Loucy (cell line): Measurements from ENCODE around the gene DNM3.

ENCODE experiments used
- H2AFZ ChIP-seq: fragments of 200-600 bp; sonication (generic); 2 replicates; pipeline ENCODE4 v1.6.0; 2016; ENCODE audit warnings: antibody characterized with exemption, mild to moderate bottlenecking, low read length, moderate library complexity
- H3F3A ChIP-seq: fragments of 200-600 bp; 2 replicates; pipeline ENCODE4 v1.6.0; 2016; ENCODE audit warnings: antibody characterized with exemption, low read depth, mild to moderate bottlenecking
- H3K27me3 ChIP-seq: fragments of 200-600 bp; sonication (generic); 2 replicates; pipeline ENCODE4 v1.6.1; 2014; ENCODE audit warnings: low read length, mild to moderate bottlenecking; ENCODE audit not compliant: insufficient read depth, poor library complexity, severe bottlenecking
- H3K36me3 ChIP-seq: fragments of 200-600 bp; sonication (generic); 2 replicates; pipeline ENCODE4 v1.6.1; 2016; ENCODE audit warnings: low read length; ENCODE audit not compliant: insufficient read depth
- H3K4me1 ChIP-seq: fragments of 200-600 bp; sonication (generic); 2 replicates; pipeline ENCODE4 v1.5.1; 2014; ENCODE audit warnings: low read length, mild to moderate bottlenecking; ENCODE audit not compliant: insufficient read depth, poor library complexity, severe bottlenecking
- H3K4me2 ChIP-seq: fragments of 200-600 bp; sonication (generic); 2 replicates; pipeline ENCODE4 v1.6.0; 2014; ENCODE audit warnings: antibody characterized with exemption, low read length, low read depth, mild to moderate bottlenecking; ENCODE audit not compliant: poor library complexity, severe bottlenecking
- H3K4me3 ChIP-seq: fragments of 200-600 bp; sonication (generic); 2 replicates; pipeline ENCODE4 v1.5.1; 2014; ENCODE audit warnings: low read length, mild to moderate bottlenecking, mixed read lengths; ENCODE audit not compliant: poor library complexity, severe bottlenecking
- H3K79me2 ChIP-seq: fragments of 200-600 bp; sonication (generic); 2 replicates; pipeline ENCODE4 v1.6.1; 2014; ENCODE audit warnings: low read length; ENCODE audit not compliant: insufficient read depth
- H3K9ac ChIP-seq: fragments of 200-600 bp; sonication (generic); 2 replicates; pipeline ENCODE4 v1.6.0; 2014; ENCODE audit warnings: mild to moderate bottlenecking, low read depth, low read length, moderate library complexity; ENCODE audit not compliant: poor library complexity, severe bottlenecking
- H3K9me2 ChIP-seq: fragments of 200-600 bp; sonication (generic); replicated peaks from 2 replicates; pipeline ENCODE4 v1.6.1; 2016; ENCODE audit warnings: low read depth, low read length, mixed read lengths
- H3K9me3 ChIP-seq: fragments of 200-600 bp; sonication (generic); 2 replicates; pipeline ENCODE4 v1.6.1; 2014; ENCODE audit warnings: mild to moderate bottlenecking, antibody characterized with exemption, low read length, low read depth; ENCODE audit not compliant: insufficient read depth
- H4K20me1 ChIP-seq: fragments of 200-600 bp; sonication (generic); 2 replicates; pipeline ENCODE4 v1.6.0; 2014; ENCODE audit warnings: antibody characterized with exemption, low read length, mild to moderate bottlenecking; ENCODE audit not compliant: insufficient read depth, poor library complexity, severe bottlenecking
- CTCF ChIP-seq: fragments of 200-600 bp; sonication (generic); conservative IDR thresholded peaks from 2 replicates; pipeline ENCODE4 v1.5.1; 2014; ENCODE audit warnings: mild to moderate bottlenecking, antibody characterized with exemption, low read length
- EZH2phosphoT487 ChIP-seq: fragments of 200-600 bp; IDR thresholded peaks from 2 replicates; pipeline ENCODE4 v1.6.1; 2018; ENCODE audit warnings: antibody characterized with exemption, mild to moderate bottlenecking, moderate library complexity, borderline replicate concordance

DNM3 gene

DNA sequence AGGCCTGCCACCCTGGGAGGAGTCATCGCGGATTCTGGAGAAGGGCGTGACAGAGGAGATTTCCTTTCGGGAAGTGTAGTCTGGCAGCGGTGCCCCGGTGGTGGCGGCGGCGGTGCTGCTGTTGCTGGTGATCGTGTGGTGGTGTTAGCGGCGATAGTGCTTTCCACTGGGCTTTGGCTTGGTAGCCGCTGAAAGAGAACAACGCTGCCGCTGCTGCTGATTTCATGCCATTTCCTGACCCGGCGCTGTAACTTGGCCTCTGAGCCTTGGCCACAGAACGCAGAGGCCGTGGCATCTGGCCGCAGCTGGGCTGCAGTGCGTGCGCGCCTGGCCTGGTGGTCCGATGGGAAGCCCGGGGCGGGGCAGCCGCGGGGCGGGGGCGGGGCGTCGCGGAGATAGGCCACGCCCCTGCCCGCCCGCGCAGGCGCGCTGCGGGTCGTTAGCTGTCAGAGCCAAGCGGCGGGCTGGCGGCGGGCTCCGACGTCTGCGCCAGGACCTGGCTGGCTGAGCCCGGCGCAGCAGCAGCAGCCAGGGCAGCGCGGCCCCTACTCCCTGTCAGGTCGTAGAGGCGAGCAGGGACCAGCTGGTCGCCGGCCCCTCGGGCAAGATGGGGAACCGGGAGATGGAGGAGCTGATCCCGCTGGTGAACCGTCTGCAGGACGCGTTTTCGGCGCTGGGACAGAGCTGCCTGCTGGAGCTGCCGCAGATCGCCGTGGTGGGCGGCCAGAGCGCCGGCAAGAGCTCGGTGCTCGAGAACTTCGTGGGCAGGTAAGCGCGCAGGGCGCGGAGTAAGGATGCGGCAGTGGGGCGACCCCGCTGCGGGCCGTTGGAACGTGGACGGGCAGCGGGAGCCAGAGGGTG lies at the start of gene DNM3:
TSS of gene DNM3 (plus strand) at position 449 of the 861 bp plus-strand sequence. CDS start at position 608, 159 bp downstream.
- H3K9ac ChIP-seq = no peak within 1 kb of the TSS
- peaks cover 12% of the 10 kb centered on the region for H3K27me3 ChIP-seq
- H3K79me2 ChIP-seq = no peaks in the 10 kb centered on the region
- no peaks in the 10 kb centered on the region for H3K36me3 ChIP-seq
- no peaks in the 10 kb centered on the region for H3F3A ChIP-seq
- peak within 1 kb of the TSS; percentile 87 for H2AFZ ChIP-seq
- no peak for TF ChIP-seq EZH2phosphoT487
- TF ChIP-seq CTCF = no peak
- H3K4me1 ChIP-seq = peaks cover 7% of the 10 kb centered on the region
- H3K4me2 ChIP-seq = peak within 1 kb of the TSS; percentile 66
- H3K4me3 ChIP-seq = peak within 1 kb of the TSS; percentile 70
- H3K9me3 ChIP-seq = no peaks in the 10 kb centered on the region
- no peaks in the 10 kb centered on the region for H4K20me1 ChIP-seq
- no peaks in the 10 kb centered on the region for H3K9me2 ChIP-seq

DNA sequence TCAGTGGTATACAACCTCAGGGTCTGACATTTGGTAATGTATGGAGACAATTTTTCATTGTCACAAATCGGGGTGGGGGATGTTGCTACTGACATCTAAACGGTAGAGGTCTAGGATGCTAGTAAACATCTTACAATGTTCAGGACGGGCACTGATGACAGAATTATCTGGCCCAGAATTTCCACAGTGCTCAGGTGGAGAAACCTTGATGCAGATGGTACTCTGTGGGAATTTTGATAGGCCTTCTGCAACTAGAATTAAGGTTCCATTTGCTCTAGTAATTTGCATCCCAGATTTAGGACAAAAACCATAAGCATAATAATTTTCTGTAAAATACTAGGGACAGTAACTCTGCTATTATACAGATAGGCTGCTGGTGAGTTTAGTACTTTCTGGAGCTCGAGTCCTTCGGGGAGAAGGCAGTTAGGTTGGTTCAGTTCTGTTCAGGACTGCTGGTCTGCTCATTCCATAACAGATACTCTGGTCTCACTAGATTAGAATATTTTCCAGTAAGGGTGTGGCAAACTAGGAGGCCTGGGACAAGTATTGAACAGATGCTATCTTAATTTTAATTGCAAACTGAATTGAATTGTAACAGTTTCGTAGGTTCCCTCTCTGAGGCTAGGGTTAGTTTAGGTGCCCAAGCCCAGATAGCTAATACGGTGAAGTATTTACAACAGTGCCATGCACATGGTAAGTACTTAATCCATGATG lies 48.5 kb upstream of the DNM3 start:
- no peak for TF ChIP-seq EZH2phosphoT487
- TF ChIP-seq CTCF = no peak
- Histone ChIP-seq H3K9ac (no peak overlapping the region), H3K9me2 (no peaks in the 10 kb centered on the region), H2AFZ (no peak overlapping the region), H3K36me3 (peaks cover 95% of the 10 kb centered on the region; the same call in 1 of the 2 replicates), H3K27me3 (no peaks in the 10 kb centered on the region), H3K4me1 (peaks cover 9% of the 10 kb centered on the region), H3K9me3 (no peaks in the 10 kb centered on the region), H4K20me1 (no peaks in the 10 kb centered on the region), H3K79me2 (peaks cover 10% of the 10 kb centered on the region; the same call in 1 of the 2 replicates), H3K4me2 (no peak overlapping the region), H3F3A (no peaks in the 10 kb centered on the region), H3K4me3 (no peak overlapping the region)

GRCh38 chr1:171793636-171794035 lies 47.7 kb upstream of the DNM3 start:
- Histone ChIP-seq H3K9me2 (no peaks in the 10 kb centered on the region), H3K36me3 (peaks cover 94% of the 10 kb centered on the region; the same call in 1 of the 2 replicates), H3F3A (no peaks in the 10 kb centered on the region), H4K20me1 (no peaks in the 10 kb centered on the region), H3K9ac (no peak overlapping the region), H2AFZ (no peak overlapping the region), H3K4me3 (no peak overlapping the region), H3K4me2 (no peak overlapping the region), H3K27me3 (no peaks in the 10 kb centered on the region), H3K9me3 (no peaks in the 10 kb centered on the region), H3K4me1 (peaks cover 9% of the 10 kb centered on the region), H3K79me2 (peaks cover 7% of the 10 kb centered on the region; the same call in 1 of the 2 replicates)
- TF ChIP-seq CTCF = no peak
- no peak for TF ChIP-seq EZH2phosphoT487
